ENCODE data around the gene NCR1. TPM values are rescaled to one million over a fixed set of nuclear protein-coding genes. Genes with fewer than 3 reads are reported as not detected.

NCR1 gene
- total and polyA plus RNA-seq, 2 of the 8 experiments (the other 6 are each of a cell fraction or from before 2014, with no cell fraction given), result 1.5 to 5.1 TPM

- TF ChIP-seq SIX5 (IDR thresholded peaks at IDR 0.05; ENCODE audit: low read depth, low read length) (no peak), MAFK (IDR thresholded peaks at IDR 0.05; ENCODE audit: low read depth, low read length) (no peak)
- no peak overlapping the region for H2AFZ ChIP-seq (ENCODE audit: low read length)
- H2BK120ac ChIP-seq (replicated peaks; ENCODE audit: low read depth, low read length), result no peak overlapping the region
- H4K5ac ChIP-seq (ENCODE audit: insufficient read length, low read depth, low read length), result no peak overlapping the region
- H3K23me2 ChIP-seq (ENCODE audit: low read depth, low read length), result no peaks in the 10 kb centered on the region
- H3K79me2 ChIP-seq (ENCODE audit: control insufficient read depth in 1 of 2, insufficient read depth in 2 of 2, low read length in 2 of 2), result no peaks in the 10 kb centered on the region
- no peak overlapping the region for H2AK5ac ChIP-seq (ENCODE audit: low read depth, low read length)
- H3K27me3 ChIP-seq (replicated peaks in 1 of 4; ENCODE audit: control insufficient read depth in 3 of 4, extremely low read depth in 1 of 4, insufficient read depth in 3 of 4, low read length in 3 of 4), result no peaks in the 10 kb centered on the region
- peaks cover 13 to 20% of the 10 kb centered on the region in 2 experiments; a peak in 3 of 4 replicates for H3K9me3 ChIP-seq (ENCODE audit: insufficient read depth in 2 of 2, low read depth in 1 of 2, low read length in 1 of 2)
- FAIRE-seq (no peak), DNase-seq (ENCODE audit: low read depth in 1 of 2, low spot score in 2 of 2) (no peak)
- no peak overlapping the region for H3K9ac ChIP-seq (replicated peaks in 1 of 4; ENCODE audit: extremely low read depth in 1 of 4, low read depth in 3 of 4, low read length in 3 of 4)
- H4K20me1 ChIP-seq (replicated peaks in 1 of 2; ENCODE audit: control insufficient read depth in 1 of 2, insufficient read depth in 2 of 2, low read length in 2 of 2), result no peaks in the 10 kb centered on the region
- no peak overlapping the region for H3K4me2 ChIP-seq (ENCODE audit: insufficient read depth in 1 of 2, low read depth in 2 of 2, low read length in 2 of 2)
- no peak overlapping the region for H3K4me3 ChIP-seq (ENCODE audit: extremely low read depth in 1 of 4, insufficient read depth in 2 of 4, low read depth in 3 of 4, low read length in 4 of 4)
- H3K27ac ChIP-seq (ENCODE audit: low read depth, low read length), result no peak overlapping the region
- H2BK5ac ChIP-seq (ENCODE audit: low read depth, low read length), result no peak overlapping the region
- no peaks in the 10 kb centered on the region for H3K4me1 ChIP-seq (replicated peaks in 1 of 4; ENCODE audit: control insufficient read depth in 3 of 4, insufficient read depth in 4 of 4, low read length in 3 of 4)
- POLR2A ChIA-PET (ENCODE audit: partially characterized antibody), result interaction anchor here (0.7 kb wide), 1 partner anchor 118 kb away, joined by 3 read pairs; no protein-coding TSS in a partner anchor
- no peak overlapping the region for H2BK12ac ChIP-seq (ENCODE audit: low read depth, low read length)
- 93% methylated on average over 2 of the region's 2 CpGs; no CpG with 5 or more reads in 1 of the 2 experiments for WGBS, 2 experiments (ENCODE audit: extremely low coverage in 1 of 2, insufficient coverage in 1 of 2, insufficient read length in 1 of 2, insufficient replicate concordance in 2 of 2, low coverage in 1 of 2, low lambda C conversion rate in 2 of 2, missing lambda C conversion rate in 1 of 2)
- H3K23ac ChIP-seq (ENCODE audit: insufficient read length), result no peak overlapping the region
- H3K18ac ChIP-seq (ENCODE audit: extremely low read depth, low read length), result no peak overlapping the region
- H3K79me1 ChIP-seq (ENCODE audit: low read depth, low read length), result no peaks in the 10 kb centered on the region
- H3K36me3 ChIP-seq (ENCODE audit: control insufficient read depth in 2 of 4, insufficient read depth in 4 of 4, low read length in 3 of 4), result no peaks in the 10 kb centered on the region
- H3K56ac ChIP-seq (replicated peaks; ENCODE audit: insufficient read length, low read depth, low read length), result no peak overlapping the region
- H3K4ac ChIP-seq (replicated peaks; ENCODE audit: insufficient read length, low read depth, low read length), result no peak overlapping the region
- CTCF ChIA-PET (ENCODE audit: partially characterized antibody), result interaction anchor here (0.6 to 1.1 kb wide), 3 partner anchors 11 to 160 kb away, joined by 3 to 5 read pairs (median 4); no protein-coding TSS in a partner anchor
- no peak overlapping the region for H3K14ac ChIP-seq (ENCODE audit: insufficient read length)
- H4K8ac ChIP-seq (ENCODE audit: extremely low read depth, insufficient read depth, low read length), result no peak overlapping the region
- H2BK15ac ChIP-seq (ENCODE audit: low read length), result no peak overlapping the region
- no peak overlapping the region for H4K91ac ChIP-seq (replicated peaks; ENCODE audit: insufficient read length, low read length)
- no peak overlapping the region for H2BK20ac ChIP-seq (ENCODE audit: low read length)
These were observed 22.4 kb downstream of the NCR1 start for GRCh38 chr19:54928299-54928698.

Data from H1 (cell line).